Measurements from ENCODE around the gene BMP8A.

GRCh38 chr1:39562886-39563285 lies 71.5 kb downstream of the BMP8A start:
- no peak for TF ChIP-seq EZH2phosphoT487 (IDR thresholded peaks at IDR 0.05)
- no peak for TF ChIP-seq CTCF (IDR thresholded peaks at IDR 0.05)
- no peak for TF ChIP-seq EZH2 (IDR thresholded peaks at IDR 0.05)
